Peyer's patch (tissue), 4 donors: ENCODE results near the gene COL6A5. TPM values are rescaled to one million over a fixed set of nuclear protein-coding genes. Genes with fewer than 3 reads are reported as not detected.
"Not testable (repeated sequence)": the region's sequence is repeated elsewhere in the genome, so short reads cannot be mapped to it uniquely, and the experiment has no call there.

ENCODE experiments used
- DNase-seq, 3 donors: peaks; one replicate each; pipeline ENCODE4 v3.0.0-alpha.2; 2017 to 2019
- H3K27ac ChIP-seq, 4 donors: fragments of 200-600 bp; sonication (generic); one replicate each; pipeline ENCODE4 v1.5.1; 2016 to 2019
- H3K27me3 ChIP-seq, 2 donors: fragments of 200-600 bp; sonication (generic); one replicate each; pipeline ENCODE4 v1.5.1; 2019
- H3K36me3 ChIP-seq, 3 donors: fragments of 200-600 bp; sonication (generic); one replicate each; pipeline ENCODE4 v1.5.1; 2016 to 2019
- H3K4me1 ChIP-seq, 4 donors: fragments of 200-600 bp; sonication (generic); one replicate each; pipeline ENCODE4 v1.5.1; 2016 to 2019
- H3K4me3 ChIP-seq, 4 donors: fragments of 200-600 bp; sonication (generic); 1 replicate in 3 of 4; 2 replicates in 1 of 4; pipeline ENCODE4 v1.5.1; 2016 to 2019; ENCODE audit warnings: mild to moderate bottlenecking in 1 of 4
- H3K9me3 ChIP-seq, 4 donors: fragments of 200-600 bp; sonication (generic); one replicate each; pipeline ENCODE4 v1.5.1; 2016 to 2019; ENCODE audit warnings: mild to moderate bottlenecking in 1 of 4
- POLR2A ChIP-seq, 2 donors: fragments of 450-650 bp; IDR thresholded peaks; one replicate each; pipeline ENCODE4 v1.5.1; 2017; ENCODE audit warnings: antibody characterized with exemption in 2 of 2, mild to moderate bottlenecking in 2 of 2, moderate library complexity in 2 of 2
- total RNA-seq, 4 donors: library from RNA; depleted of rRNA; stranded (reverse); fragments of >200 nt; gene quantifications; one replicate each; pipeline ENCODE4 v1.1.0, GENCODE V29; 2016
- TF ChIP-seq, protein P1 (sequence below), 6 experiments: fragments of 450-650 bp in 4 of 6; fragments of 200-600 bp in 2 of 6; sonication (generic) in 1 of 6; IDR thresholded peaks; one replicate each; pipeline ENCODE4 v1.5.1; 2017 to 2019; ENCODE audit warnings: antibody characterized with exemption in 6 of 6, mild to moderate bottlenecking in 3 of 6, moderate library complexity in 1 of 6

COL6A5 gene
- total RNA-seq, 4 donors from 2014 or later, result 1.7 TPM; not detected in 3

DNA sequence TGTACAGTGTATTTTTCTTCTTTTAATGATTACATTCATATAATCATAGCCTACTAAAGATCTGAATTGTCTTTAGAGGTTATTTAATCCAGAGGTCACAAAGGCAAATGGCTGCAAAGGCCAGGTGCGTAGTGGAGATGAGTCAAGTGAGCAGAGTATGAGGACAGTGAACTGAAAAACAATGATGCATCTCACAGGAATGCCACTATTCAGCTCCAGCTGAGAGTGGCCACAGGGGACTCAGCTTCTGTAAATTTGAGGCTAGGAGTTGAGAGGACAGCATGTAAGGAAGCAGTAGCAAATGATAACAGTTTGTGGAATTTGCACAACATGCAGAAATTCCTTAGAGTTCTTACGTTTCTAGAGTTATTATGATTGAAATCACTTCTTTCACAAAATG, 50.4 kb downstream of the COL6A5 start:
- Histone ChIP-seq H3K36me3 (no peaks in the 10 kb centered on the region), H3K27me3 (no peaks in the 10 kb centered on the region), H3K27ac (no peak overlapping the region), H3K9me3 (no peaks in the 10 kb centered on the region), H3K4me3 (no peak overlapping the region), H3K4me1 (no peaks in the 10 kb centered on the region)
- TF ChIP-seq, protein P1, sequence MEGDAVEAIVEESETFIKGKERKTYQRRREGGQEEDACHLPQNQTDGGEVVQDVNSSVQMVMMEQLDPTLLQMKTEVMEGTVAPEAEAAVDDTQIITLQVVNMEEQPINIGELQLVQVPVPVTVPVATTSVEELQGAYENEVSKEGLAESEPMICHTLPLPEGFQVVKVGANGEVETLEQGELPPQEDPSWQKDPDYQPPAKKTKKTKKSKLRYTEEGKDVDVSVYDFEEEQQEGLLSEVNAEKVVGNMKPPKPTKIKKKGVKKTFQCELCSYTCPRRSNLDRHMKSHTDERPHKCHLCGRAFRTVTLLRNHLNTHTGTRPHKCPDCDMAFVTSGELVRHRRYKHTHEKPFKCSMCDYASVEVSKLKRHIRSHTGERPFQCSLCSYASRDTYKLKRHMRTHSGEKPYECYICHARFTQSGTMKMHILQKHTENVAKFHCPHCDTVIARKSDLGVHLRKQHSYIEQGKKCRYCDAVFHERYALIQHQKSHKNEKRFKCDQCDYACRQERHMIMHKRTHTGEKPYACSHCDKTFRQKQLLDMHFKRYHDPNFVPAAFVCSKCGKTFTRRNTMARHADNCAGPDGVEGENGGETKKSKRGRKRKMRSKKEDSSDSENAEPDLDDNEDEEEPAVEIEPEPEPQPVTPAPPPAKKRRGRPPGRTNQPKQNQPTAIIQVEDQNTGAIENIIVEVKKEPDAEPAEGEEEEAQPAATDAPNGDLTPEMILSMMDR (IDR thresholded peaks at IDR 0.05), result no peak
- no peak for TF ChIP-seq POLR2A (IDR thresholded peaks at IDR 0.05)
- DNase-seq, result no peak

DNA sequence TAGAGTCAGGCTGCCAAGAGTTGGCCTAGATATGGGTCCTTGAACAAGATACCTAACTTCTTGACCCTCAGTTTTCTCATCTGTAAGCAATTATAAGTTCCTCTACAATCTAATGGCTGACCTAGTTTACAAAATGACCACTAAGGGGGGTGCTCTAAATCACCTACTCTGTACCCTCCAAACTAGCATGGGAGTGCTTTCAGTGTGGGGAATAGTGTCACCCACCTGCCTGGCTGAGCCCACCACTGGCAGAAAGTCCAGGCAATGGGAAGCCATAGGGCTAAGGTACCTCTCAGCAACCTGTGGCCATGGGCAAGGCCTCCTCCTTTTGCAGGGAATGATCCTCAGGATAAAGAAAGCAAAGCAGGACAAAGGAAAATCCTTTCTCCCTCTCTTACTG, 58.9 kb downstream of the COL6A5 start:
- H3K36me3 ChIP-seq, result no peaks in the 10 kb centered on the region
- no peaks in the 10 kb centered on the region for H3K27me3 ChIP-seq
- TF ChIP-seq, protein P1 (IDR thresholded peaks at IDR 0.05), result no peak
- TF ChIP-seq POLR2A (IDR thresholded peaks at IDR 0.05), result no peak
- H3K27ac ChIP-seq, result no peak overlapping the region
- DNase-seq, result no peak
- H3K4me1 ChIP-seq, result no peaks in the 10 kb centered on the region
- no peak overlapping the region for H3K4me3 ChIP-seq
- H3K9me3 ChIP-seq, result no peaks in the 10 kb centered on the region

DNA sequence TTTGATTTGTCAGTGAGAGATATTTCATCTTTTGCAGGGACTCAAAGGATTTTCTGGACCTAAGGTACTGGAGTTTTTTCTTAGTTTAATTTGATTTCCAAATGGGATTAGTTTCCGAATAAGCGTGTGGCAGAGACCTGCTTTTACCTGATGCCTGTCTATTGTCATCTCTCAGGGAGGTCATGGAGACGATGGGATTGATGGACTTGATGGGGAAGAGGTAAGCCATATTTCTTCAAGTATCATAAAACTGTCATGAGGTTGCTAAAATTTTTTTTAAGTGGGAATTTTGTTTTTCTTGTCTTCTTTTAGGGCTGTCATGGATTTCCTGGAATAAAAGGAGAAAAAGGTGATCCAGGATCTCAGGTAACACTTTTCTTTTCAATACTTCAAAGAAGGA, 60.5 kb downstream of the COL6A5 start:
- TF ChIP-seq, protein P1 (IDR thresholded peaks at IDR 0.05), result no peak
- no peak for TF ChIP-seq POLR2A (IDR thresholded peaks at IDR 0.05)
- Histone ChIP-seq H3K4me1 (no peaks in the 10 kb centered on the region), H3K4me3 (no peak overlapping the region), H3K36me3 (no peaks in the 10 kb centered on the region), H3K9me3 (no peaks in the 10 kb centered on the region), H3K27ac (no peak overlapping the region), H3K27me3 (no peaks in the 10 kb centered on the region)
- DNase-seq, result no peak

DNA sequence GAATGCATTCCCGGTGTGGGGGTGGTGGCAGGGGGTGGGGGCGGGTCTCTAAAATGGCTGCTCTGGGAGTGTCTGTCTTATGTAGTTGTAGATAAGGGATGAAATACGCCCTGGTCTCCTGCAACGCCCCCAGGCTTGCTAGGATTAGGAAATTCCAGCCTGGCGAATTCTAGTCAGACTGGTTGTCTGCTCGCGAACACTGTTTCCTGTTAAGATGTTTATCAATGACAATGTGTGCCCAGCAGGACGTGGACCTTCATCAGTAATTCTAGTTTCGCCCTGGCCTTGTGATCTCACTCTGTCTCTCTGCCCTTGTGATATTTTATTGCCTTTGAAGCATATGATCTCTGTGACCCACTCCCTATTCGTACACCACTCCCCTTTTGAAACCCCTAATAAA, 62.8 kb downstream of the COL6A5 start:
- H3K36me3 ChIP-seq, H3K9me3 ChIP-seq, DNase-seq, H3K4me1 ChIP-seq, H3K27me3 ChIP-seq, H3K4me3 ChIP-seq, H3K27ac ChIP-seq: not testable (repeated sequence)

DNA sequence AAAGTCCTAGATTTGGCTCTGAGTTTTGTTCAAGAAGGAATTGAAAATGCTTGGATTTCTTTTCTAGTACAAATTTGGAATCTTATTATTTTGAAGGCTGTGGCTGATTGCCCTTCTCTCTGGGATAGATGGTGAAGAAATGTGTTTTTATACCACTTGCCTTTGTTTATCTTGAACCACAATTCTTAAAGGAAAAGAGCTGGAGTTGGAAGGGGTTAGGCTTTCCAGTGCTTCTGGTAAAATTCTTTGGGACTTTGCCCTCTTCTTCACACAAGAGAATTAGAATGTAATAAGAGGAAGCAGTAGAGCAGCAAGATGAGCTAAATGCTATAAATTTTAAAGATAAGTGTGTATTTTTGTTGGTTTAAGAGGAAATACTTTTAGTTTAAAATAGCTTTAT, 65.8 kb downstream of the COL6A5 start:
- DNase-seq, result no peak
- Histone ChIP-seq H3K27ac (no peak overlapping the region), H3K36me3 (no peaks in the 10 kb centered on the region), H3K9me3 (no peaks in the 10 kb centered on the region), H3K4me3 (no peak overlapping the region), H3K27me3 (no peaks in the 10 kb centered on the region), H3K4me1 (no peaks in the 10 kb centered on the region)
- TF ChIP-seq, protein P1 (IDR thresholded peaks at IDR 0.05), result no peak
- TF ChIP-seq POLR2A (IDR thresholded peaks at IDR 0.05), result no peak

DNA sequence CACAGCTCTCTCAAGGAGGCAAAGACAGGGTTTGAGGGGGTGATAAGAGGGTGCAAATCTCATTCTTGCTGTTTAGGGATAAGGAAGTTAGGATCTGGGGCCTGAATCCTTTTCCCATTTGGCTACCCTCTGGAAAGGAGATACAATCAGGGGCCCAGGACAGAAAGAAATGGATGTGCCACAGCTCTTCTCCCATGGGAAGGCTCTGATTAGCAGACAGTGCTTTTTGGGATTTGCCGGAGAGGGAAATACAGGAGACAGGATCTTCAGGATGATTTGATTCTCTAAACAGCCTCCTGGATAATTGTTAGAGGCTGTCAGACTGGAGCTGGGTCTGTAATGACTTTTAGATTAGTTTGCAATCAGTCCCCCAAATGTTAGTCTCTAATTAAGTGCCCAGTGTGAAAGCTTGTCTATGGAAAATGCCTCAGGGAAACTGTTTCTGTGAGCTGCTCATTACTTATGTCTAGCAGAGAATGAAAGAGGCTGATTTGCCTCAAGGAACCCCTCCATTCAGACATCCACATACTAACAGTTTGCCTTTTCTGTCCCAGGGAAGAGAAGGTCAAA, 67.6 kb downstream of the COL6A5 start:
- no peak overlapping the region for H3K4me3 ChIP-seq
- H3K27me3 ChIP-seq, result no peaks in the 10 kb centered on the region
- H3K27ac ChIP-seq, result no peak overlapping the region
- H3K36me3 ChIP-seq, result no peaks in the 10 kb centered on the region
- no peak for DNase-seq
- no peaks in the 10 kb centered on the region for H3K9me3 ChIP-seq
- H3K4me1 ChIP-seq, result no peaks in the 10 kb centered on the region
- TF ChIP-seq, protein P1 (IDR thresholded peaks at IDR 0.05), result no peak
- TF ChIP-seq POLR2A (IDR thresholded peaks at IDR 0.05), result no peak
